ENCODE measurements around the gene UGT1A6.

DNA sequence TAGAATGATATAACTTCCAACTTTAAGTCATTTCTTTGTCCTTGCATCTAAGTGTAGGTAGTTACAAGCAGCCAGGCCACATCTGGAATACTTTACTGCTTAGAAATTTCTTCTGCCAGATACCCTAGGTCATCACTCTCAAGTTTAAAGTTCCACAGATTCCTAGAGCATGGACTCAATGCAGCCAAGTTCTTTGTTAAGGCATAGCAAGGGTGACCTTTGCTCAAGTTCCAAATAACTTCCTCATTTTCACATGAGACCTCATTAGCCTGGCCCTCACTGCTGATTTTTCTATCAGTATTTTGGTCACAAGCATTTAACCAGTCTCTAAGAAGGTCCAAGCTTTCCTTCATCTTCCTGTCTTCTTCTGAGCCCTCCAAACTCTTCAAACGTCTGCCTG, 28.8 kb upstream of the UGT1A6 start:
- no peak for TF ChIP-seq NFE2L1 (CRISPR knock-in tag; IDR thresholded peaks at IDR 0.05)
- TF ChIP-seq, protein P1, sequence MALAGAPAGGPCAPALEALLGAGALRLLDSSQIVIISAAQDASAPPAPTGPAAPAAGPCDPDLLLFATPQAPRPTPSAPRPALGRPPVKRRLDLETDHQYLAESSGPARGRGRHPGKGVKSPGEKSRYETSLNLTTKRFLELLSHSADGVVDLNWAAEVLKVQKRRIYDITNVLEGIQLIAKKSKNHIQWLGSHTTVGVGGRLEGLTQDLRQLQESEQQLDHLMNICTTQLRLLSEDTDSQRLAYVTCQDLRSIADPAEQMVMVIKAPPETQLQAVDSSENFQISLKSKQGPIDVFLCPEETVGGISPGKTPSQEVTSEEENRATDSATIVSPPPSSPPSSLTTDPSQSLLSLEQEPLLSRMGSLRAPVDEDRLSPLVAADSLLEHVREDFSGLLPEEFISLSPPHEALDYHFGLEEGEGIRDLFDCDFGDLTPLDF (CRISPR knock-in tag; IDR thresholded peaks at IDR 0.05) = no peak
- no peak for TF ChIP-seq SMAD3 (CRISPR knock-in tag; IDR thresholded peaks at IDR 0.05; ENCODE audit: borderline replicate concordance)
- TF ChIP-seq, protein P2, sequence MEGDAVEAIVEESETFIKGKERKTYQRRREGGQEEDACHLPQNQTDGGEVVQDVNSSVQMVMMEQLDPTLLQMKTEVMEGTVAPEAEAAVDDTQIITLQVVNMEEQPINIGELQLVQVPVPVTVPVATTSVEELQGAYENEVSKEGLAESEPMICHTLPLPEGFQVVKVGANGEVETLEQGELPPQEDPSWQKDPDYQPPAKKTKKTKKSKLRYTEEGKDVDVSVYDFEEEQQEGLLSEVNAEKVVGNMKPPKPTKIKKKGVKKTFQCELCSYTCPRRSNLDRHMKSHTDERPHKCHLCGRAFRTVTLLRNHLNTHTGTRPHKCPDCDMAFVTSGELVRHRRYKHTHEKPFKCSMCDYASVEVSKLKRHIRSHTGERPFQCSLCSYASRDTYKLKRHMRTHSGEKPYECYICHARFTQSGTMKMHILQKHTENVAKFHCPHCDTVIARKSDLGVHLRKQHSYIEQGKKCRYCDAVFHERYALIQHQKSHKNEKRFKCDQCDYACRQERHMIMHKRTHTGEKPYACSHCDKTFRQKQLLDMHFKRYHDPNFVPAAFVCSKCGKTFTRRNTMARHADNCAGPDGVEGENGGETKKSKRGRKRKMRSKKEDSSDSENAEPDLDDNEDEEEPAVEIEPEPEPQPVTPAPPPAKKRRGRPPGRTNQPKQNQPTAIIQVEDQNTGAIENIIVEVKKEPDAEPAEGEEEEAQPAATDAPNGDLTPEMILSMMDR (IDR thresholded peaks at IDR 0.05) = no peak
- TF ChIP-seq, protein P3, sequence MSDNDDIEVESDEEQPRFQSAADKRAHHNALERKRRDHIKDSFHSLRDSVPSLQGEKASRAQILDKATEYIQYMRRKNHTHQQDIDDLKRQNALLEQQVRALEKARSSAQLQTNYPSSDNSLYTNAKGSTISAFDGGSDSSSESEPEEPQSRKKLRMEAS (CRISPR knock-in tag; IDR thresholded peaks at IDR 0.05) = no peak
